Fibroblast of mammary gland (primary cell): ENCODE data around the gene SF3A1.

Source experiments
- DNase-seq: peaks from one replicate; pipeline ENCODE4 v3.0.0-alpha.2; 2010; ENCODE audit warnings: low read depth
- H3K4me3 ChIP-seq: 2 replicates; pipeline ENCODE4 v1.5.1; 2011; ENCODE audit warnings: low read depth, mild to moderate bottlenecking, low read length, moderate library complexity; ENCODE audit not compliant: control insufficient read depth
- CTCF ChIP-seq: conservative IDR thresholded peaks from 2 replicates; pipeline ENCODE4 v1.5.1; 2011; ENCODE audit warnings: low read depth, low read length, inconsistent platforms; ENCODE audit not compliant: control insufficient read depth, insufficient read depth

The SF3A1 gene

GRCh38 chr22:30314915-30315314 is 41.8 kb downstream of the SF3A1 start:
- no peak for DNase-seq

GRCh38 chr22:30313527-30314363 is 42.9 kb downstream of the SF3A1 start:
- no peak for DNase-seq
- no peak for TF ChIP-seq CTCF
- no peak overlapping the region for H3K4me3 ChIP-seq

More at GRCh38 chr22:30314915-30315314, 41.8 kb downstream of the SF3A1 start:
- no peak for TF ChIP-seq CTCF
- no peak overlapping the region for H3K4me3 ChIP-seq

- H3K4me3 ChIP-seq = no peak overlapping the region
- no peak for TF ChIP-seq CTCF
- DNase-seq = peak; percentile 50
Measured at GRCh38 chr22:30312053-30312452, 44.6 kb downstream of the SF3A1 start.

GRCh38 chr22:30310881-30311771 is 45.6 kb downstream of the SF3A1 start:
- peak; percentile 68 for DNase-seq
- no peak for TF ChIP-seq CTCF
- no peak overlapping the region for H3K4me3 ChIP-seq

- DNase-seq = peak; percentile 45
- no peak overlapping the region for H3K4me3 ChIP-seq
- no peak for TF ChIP-seq CTCF
Measured at GRCh38 chr22:30309951-30310741, 46.5 kb downstream of the SF3A1 start.

DNA sequence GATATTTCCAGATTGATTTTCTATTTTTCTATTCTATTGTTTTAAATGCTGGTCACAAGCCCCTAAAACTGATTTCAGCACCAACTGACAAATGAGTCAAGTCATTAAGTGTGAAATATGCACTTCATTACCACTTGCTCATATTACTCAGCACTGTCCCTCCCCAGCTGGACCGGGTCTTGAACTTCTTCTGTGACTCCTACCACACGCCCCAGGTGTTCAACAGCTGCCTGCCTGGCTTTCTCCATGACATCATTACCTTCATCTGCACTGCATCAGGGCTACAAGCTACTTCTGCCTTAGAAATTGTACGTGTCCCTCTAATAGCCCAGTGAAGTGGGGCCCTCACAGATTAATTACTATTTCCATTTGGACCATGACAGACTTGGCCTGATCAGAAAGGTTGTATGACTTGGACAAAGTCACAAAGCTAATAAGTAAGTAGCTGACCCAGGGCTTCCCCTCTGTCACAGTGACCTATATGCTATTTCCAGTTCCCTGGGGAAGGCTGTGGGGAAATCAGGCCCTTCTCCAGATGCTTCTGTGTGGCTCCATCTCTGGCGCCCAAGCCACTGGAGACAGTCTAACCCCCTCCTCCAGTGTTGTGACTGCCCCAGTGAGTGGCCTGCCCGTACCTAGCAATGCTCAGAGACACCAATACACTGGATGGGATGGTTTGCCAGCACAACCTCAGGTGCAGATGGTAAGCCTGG is 48.0 kb downstream of the SF3A1 start:
- peak; percentile 79 for DNase-seq
- TF ChIP-seq CTCF = no peak
- no peak overlapping the region for H3K4me3 ChIP-seq
